ENCODE measurements around the gene SLC38A11. TPM values are rescaled to one million over a fixed set of nuclear protein-coding genes. Genes with fewer than 3 reads are reported as not detected.

The SLC38A11 gene
- total RNA-seq, 1 experiment from 2014 or later: not detected

DNA sequence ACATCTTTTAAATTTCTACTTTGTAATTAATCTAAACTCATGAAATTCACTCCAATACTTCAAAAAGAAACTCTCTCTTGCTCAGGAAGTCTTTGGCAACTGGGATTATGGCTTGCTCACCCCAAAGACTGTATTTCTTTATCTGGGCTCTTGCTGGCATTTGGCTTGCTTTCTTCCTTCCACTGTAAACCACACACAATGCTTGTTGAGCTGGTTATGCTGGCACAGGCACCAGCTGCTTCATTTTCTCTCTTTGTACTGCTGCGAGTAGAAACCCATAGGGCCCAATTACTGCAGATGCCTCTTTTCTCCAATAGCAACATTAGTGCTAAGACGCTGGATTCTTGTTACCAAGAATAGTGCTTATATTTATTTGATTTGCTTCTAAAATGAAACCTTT lies 51.4 kb downstream of the SLC38A11 start:
- ATAC-seq (no peak), DNase-seq (ENCODE audit: low read depth, low spot score) (no peak)
- CTCF ChIA-PET: interaction anchor here (1.3 kb wide), 1 partner anchor 9 kb away, joined by 6 read pairs; no protein-coding TSS in a partner anchor
- no peak overlapping the region for H2AFZ ChIP-seq (ENCODE audit: low read depth, low read length, poor library complexity, severe bottlenecking)
- intact Hi-C loops (cut with micrococcal nuclease): no loop called here
- H3K9ac ChIP-seq (ENCODE audit: low read length): no peak overlapping the region
- H4K20me1 ChIP-seq (ENCODE audit: insufficient read depth): no peaks in the 10 kb centered on the region
- BruUV-seq (replicated peaks): no TSS peak
- RAD21 ChIA-PET (ENCODE audit: low non-redundant PET in 1 of 2, low total read pairs in 2 of 2, uncharacterized antibody in 2 of 2, unreplicated experiment in 2 of 2): no interaction called here
- no peaks in the 10 kb centered on the region for H3K36me3 ChIP-seq (ENCODE audit: control insufficient read depth in 1 of 2, insufficient read depth in 2 of 2, low read length in 2 of 2)
- POLR2A ChIA-PET: no interaction called here
- H3K4me1 ChIP-seq (ENCODE audit: control insufficient read depth in 1 of 2, insufficient read depth in 2 of 2, low read length in 2 of 2): no peaks in the 10 kb centered on the region
- H3K9me2 ChIP-seq (ENCODE audit: insufficient read depth): no peaks in the 10 kb centered on the region
- H3K4me3 ChIP-seq (replicated peaks in 1 of 2; ENCODE audit: low read depth in 1 of 2, low read length in 2 of 2): no peak overlapping the region
- no peak overlapping the region for H3K4me2 ChIP-seq (ENCODE audit: low read length)
- no peaks in the 10 kb centered on the region for H3K9me3 ChIP-seq (ENCODE audit: control insufficient read depth in 1 of 2, insufficient read depth in 1 of 2, low read depth in 1 of 2, low read length in 2 of 2)
- no peaks in the 10 kb centered on the region for H3K27me3 ChIP-seq (ENCODE audit: insufficient read depth, low read length)
- H3K79me2 ChIP-seq (ENCODE audit: insufficient read depth, low read length): no peaks in the 10 kb centered on the region
- TF ChIP-seq POLR2AphosphoS5 (IDR thresholded peaks at IDR 0.05; ENCODE audit: low read depth, low read length) (no peak), JUND (IDR thresholded peaks at IDR 0.05) (no peak), FOSL1 (IDR thresholded peaks at IDR 0.05; ENCODE audit: low read depth) (no peak), EGR1 (IDR thresholded peaks at IDR 0.05; ENCODE audit: low read depth) (no peak), SP1 (IDR thresholded peaks at IDR 0.05; ENCODE audit: low read depth) (no peak), CBX3 (IDR thresholded peaks at IDR 0.05; ENCODE audit: low read depth) (no peak), TCF7L2 (IDR thresholded peaks at IDR 0.05; ENCODE audit: borderline replicate concordance, extremely low read depth, insufficient read depth, insufficient read length) (no peak), CEBPB (IDR thresholded peaks at IDR 0.05; ENCODE audit: low read depth) (no peak), SIN3A (IDR thresholded peaks at IDR 0.05; ENCODE audit: low read depth) (no peak), POLR2A (IDR thresholded peaks at IDR 0.05; ENCODE audit: borderline replicate concordance, extremely low read depth, insufficient read depth, insufficient read length) (no peak), SRF (IDR thresholded peaks at IDR 0.05; ENCODE audit: low read depth) (no peak), EZH2phosphoT487 (IDR thresholded peaks at IDR 0.05; ENCODE audit: borderline replicate concordance) (no peak), EZH2 (IDR thresholded peaks at IDR 0.05) (no peak), ZFX (IDR thresholded peaks at IDR 0.05) (no peak), RAD21 (IDR thresholded peaks at IDR 0.05; ENCODE audit: low read depth) (no peak), ZNF274 (IDR thresholded peaks at IDR 0.05; ENCODE audit: low read depth, low read length) (no peak), ELF1 (IDR thresholded peaks at IDR 0.05; ENCODE audit: borderline replicate concordance, low read depth) (no peak)
- TF ChIP-seq, protein P1, sequence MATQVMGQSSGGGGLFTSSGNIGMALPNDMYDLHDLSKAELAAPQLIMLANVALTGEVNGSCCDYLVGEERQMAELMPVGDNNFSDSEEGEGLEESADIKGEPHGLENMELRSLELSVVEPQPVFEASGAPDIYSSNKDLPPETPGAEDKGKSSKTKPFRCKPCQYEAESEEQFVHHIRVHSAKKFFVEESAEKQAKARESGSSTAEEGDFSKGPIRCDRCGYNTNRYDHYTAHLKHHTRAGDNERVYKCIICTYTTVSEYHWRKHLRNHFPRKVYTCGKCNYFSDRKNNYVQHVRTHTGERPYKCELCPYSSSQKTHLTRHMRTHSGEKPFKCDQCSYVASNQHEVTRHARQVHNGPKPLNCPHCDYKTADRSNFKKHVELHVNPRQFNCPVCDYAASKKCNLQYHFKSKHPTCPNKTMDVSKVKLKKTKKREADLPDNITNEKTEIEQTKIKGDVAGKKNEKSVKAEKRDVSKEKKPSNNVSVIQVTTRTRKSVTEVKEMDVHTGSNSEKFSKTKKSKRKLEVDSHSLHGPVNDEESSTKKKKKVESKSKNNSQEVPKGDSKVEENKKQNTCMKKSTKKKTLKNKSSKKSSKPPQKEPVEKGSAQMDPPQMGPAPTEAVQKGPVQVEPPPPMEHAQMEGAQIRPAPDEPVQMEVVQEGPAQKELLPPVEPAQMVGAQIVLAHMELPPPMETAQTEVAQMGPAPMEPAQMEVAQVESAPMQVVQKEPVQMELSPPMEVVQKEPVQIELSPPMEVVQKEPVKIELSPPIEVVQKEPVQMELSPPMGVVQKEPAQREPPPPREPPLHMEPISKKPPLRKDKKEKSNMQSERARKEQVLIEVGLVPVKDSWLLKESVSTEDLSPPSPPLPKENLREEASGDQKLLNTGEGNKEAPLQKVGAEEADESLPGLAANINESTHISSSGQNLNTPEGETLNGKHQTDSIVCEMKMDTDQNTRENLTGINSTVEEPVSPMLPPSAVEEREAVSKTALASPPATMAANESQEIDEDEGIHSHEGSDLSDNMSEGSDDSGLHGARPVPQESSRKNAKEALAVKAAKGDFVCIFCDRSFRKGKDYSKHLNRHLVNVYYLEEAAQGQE (IDR thresholded peaks at IDR 0.05; ENCODE audit: low read depth): no peak
- TF ChIP-seq, protein P2, sequence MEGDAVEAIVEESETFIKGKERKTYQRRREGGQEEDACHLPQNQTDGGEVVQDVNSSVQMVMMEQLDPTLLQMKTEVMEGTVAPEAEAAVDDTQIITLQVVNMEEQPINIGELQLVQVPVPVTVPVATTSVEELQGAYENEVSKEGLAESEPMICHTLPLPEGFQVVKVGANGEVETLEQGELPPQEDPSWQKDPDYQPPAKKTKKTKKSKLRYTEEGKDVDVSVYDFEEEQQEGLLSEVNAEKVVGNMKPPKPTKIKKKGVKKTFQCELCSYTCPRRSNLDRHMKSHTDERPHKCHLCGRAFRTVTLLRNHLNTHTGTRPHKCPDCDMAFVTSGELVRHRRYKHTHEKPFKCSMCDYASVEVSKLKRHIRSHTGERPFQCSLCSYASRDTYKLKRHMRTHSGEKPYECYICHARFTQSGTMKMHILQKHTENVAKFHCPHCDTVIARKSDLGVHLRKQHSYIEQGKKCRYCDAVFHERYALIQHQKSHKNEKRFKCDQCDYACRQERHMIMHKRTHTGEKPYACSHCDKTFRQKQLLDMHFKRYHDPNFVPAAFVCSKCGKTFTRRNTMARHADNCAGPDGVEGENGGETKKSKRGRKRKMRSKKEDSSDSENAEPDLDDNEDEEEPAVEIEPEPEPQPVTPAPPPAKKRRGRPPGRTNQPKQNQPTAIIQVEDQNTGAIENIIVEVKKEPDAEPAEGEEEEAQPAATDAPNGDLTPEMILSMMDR (IDR thresholded peaks at IDR 0.05 in 2 of 3, conservative IDR thresholded peaks at IDR 0.05 in 1 of 3; ENCODE audit: borderline replicate concordance in 1 of 3, insufficient read depth in 1 of 3, low read depth in 2 of 3, low read length in 2 of 3): no peak
- TF ChIP-seq, protein P3, sequence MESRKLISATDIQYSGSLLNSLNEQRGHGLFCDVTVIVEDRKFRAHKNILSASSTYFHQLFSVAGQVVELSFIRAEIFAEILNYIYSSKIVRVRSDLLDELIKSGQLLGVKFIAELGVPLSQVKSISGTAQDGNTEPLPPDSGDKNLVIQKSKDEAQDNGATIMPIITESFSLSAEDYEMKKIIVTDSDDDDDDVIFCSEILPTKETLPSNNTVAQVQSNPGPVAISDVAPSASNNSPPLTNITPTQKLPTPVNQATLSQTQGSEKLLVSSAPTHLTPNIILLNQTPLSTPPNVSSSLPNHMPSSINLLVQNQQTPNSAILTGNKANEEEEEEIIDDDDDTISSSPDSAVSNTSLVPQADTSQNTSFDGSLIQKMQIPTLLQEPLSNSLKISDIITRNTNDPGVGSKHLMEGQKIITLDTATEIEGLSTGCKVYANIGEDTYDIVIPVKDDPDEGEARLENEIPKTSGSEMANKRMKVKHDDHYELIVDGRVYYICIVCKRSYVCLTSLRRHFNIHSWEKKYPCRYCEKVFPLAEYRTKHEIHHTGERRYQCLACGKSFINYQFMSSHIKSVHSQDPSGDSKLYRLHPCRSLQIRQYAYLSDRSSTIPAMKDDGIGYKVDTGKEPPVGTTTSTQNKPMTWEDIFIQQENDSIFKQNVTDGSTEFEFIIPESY (IDR thresholded peaks at IDR 0.05; ENCODE audit: extremely low read depth, insufficient replicate concordance, low read length): no peak
- H3K27ac ChIP-seq (ENCODE audit: low read depth, low read length): no peak overlapping the region

Measured in HCT116 (cell line).